ENCODE measurements around the gene PDCD10. TPM values are rescaled to one million over a fixed set of nuclear protein-coding genes. Genes with fewer than 3 reads are reported as not detected.

Gene PDCD10
- total RNA-seq, 4 donors from 2014 or later: 45.9 to 104 (median 78.0) TPM

- no peak overlapping the region for H3K27ac ChIP-seq
- no peak for DNase-seq
- H3K36me3 ChIP-seq: peaks cover 0 to 39% (median 0%) of the 10 kb centered on the region in 3 donors
- H3K9me3 ChIP-seq: no peaks in the 10 kb centered on the region
- TF ChIP-seq POLR2A (IDR thresholded peaks at IDR 0.05): no peak
- TF ChIP-seq, protein P1, sequence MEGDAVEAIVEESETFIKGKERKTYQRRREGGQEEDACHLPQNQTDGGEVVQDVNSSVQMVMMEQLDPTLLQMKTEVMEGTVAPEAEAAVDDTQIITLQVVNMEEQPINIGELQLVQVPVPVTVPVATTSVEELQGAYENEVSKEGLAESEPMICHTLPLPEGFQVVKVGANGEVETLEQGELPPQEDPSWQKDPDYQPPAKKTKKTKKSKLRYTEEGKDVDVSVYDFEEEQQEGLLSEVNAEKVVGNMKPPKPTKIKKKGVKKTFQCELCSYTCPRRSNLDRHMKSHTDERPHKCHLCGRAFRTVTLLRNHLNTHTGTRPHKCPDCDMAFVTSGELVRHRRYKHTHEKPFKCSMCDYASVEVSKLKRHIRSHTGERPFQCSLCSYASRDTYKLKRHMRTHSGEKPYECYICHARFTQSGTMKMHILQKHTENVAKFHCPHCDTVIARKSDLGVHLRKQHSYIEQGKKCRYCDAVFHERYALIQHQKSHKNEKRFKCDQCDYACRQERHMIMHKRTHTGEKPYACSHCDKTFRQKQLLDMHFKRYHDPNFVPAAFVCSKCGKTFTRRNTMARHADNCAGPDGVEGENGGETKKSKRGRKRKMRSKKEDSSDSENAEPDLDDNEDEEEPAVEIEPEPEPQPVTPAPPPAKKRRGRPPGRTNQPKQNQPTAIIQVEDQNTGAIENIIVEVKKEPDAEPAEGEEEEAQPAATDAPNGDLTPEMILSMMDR (IDR thresholded peaks at IDR 0.05): no peak
- 81 to 85% methylated on average over 4 of the region's 4 CpGs for WGBS, 2 donors
- no peak overlapping the region for H3K4me3 ChIP-seq
- no peaks in the 10 kb centered on the region for H3K27me3 ChIP-seq
- intact Hi-C loops (cut with DNase I): no loop called here
- H3K4me1 ChIP-seq: peaks cover 0 to 21% (median 0%) of the 10 kb centered on the region in 3 donors
Measured at GRCh38 chr3:167723025-167723512, 11.6 kb downstream of the PDCD10 start.

- TF ChIP-seq POLR2A (IDR thresholded peaks at IDR 0.05): no peak
- TF ChIP-seq, protein P1 (IDR thresholded peaks at IDR 0.05): no peak
- WGBS, 2 donors: 100% methylated on average over 1 of the region's 1 CpG
- intact Hi-C loops (cut with DNase I): no loop called here
- Histone ChIP-seq H3K27me3 (no peaks in the 10 kb centered on the region), H3K4me3 (no peak overlapping the region), H3K27ac (no peak overlapping the region), H3K9me3 (no peaks in the 10 kb centered on the region), H3K4me1 (peaks cover 0 to 7% (median 0%) of the 10 kb centered on the region in 3 donors), H3K36me3 (peaks cover 0 to 53% (median 0%) of the 10 kb centered on the region in 3 donors)
- no peak for DNase-seq
Measured at GRCh38 chr3:167718582-167718981, 16.1 kb downstream of the PDCD10 start.

DNA sequence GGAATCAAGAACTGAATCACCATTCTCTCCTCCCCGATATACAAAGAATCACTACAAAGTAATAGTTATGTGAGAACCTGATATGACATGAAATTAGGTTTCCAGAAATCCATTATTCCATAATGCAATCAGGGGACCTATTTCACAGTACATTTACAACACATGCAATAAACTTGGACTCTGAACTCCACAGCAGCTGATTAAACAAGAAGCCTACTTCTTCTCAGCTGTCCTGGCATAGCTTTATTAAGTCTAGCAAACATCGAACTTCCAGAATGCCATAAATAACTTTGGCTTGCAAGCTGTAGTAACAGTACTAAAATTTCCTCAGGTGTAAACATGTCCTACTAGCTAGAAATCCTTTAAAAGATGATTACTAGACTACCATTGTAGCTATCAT, 17.8 kb downstream of the PDCD10 start:
- WGBS, 2 donors: 83 to 92% methylated on average over 2 of the region's 2 CpGs
- Histone ChIP-seq H3K27ac (no peak overlapping the region), H3K36me3 (peaks cover 0 to 48% (median 0%) of the 10 kb centered on the region in 3 donors), H3K4me1 (peaks cover 0 to 7% (median 0%) of the 10 kb centered on the region in 3 donors), H3K4me3 (no peak overlapping the region), H3K9me3 (no peaks in the 10 kb centered on the region), H3K27me3 (no peaks in the 10 kb centered on the region)
- TF ChIP-seq POLR2A (IDR thresholded peaks at IDR 0.05): no peak
- TF ChIP-seq, protein P1 (IDR thresholded peaks at IDR 0.05): no peak
- DNase-seq: no peak
- intact Hi-C loops (cut with DNase I): no loop called here

DNA sequence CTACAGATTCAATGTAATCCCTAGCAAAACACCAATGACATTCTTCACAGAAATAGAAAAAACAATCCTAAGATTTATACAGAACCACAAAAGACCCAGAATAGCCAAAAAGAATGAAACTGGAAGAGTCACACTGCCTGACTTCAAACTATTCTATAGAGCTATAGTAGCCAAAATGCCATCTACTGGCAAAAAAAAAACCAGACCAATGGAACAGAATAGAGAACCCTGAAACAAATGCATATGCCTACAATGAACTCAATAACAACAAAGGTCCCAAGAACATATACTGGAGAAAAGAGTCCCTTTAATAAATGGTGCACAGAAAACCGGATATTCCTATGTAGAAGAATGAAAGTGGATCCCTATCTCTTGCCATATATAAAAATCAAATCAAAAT, 19.8 kb downstream of the PDCD10 start:
- no peak for DNase-seq
- TF ChIP-seq, protein P1 (IDR thresholded peaks at IDR 0.05): no peak
- TF ChIP-seq POLR2A (IDR thresholded peaks at IDR 0.05): no peak
- Histone ChIP-seq H3K36me3 (peaks cover 0 to 57% (median 0%) of the 10 kb centered on the region in 3 donors), H3K9me3 (no peaks in the 10 kb centered on the region), H3K27ac (no peak overlapping the region), H3K27me3 (no peaks in the 10 kb centered on the region), H3K4me1 (no peaks in the 10 kb centered on the region), H3K4me3 (no peak overlapping the region)
- intact Hi-C loops (cut with DNase I): no loop called here
- 85 to 86% methylated on average over 1 of the region's 1 CpG for WGBS, 2 donors

GRCh38 chr3:167712445-167712844, 22.2 kb downstream of the PDCD10 start:
- intact Hi-C loops (cut with DNase I): no loop called here
- peaks cover 0 to 52% (median 0%) of the 10 kb centered on the region in 3 donors for H3K36me3 ChIP-seq
- WGBS, 2 donors: 86 to 89% methylated on average over 3 of the region's 3 CpGs

More at GRCh38 chr3:167712445-167712844, 22.2 kb downstream of the PDCD10 start:
- no peak for DNase-seq
- no peak overlapping the region for H3K4me3 ChIP-seq
- TF ChIP-seq, protein P1 (IDR thresholded peaks at IDR 0.05): no peak
- no peak for TF ChIP-seq POLR2A (IDR thresholded peaks at IDR 0.05)
- no peaks in the 10 kb centered on the region for H3K27me3 ChIP-seq
- no peaks in the 10 kb centered on the region for H3K9me3 ChIP-seq
- no peaks in the 10 kb centered on the region for H3K4me1 ChIP-seq
- H3K27ac ChIP-seq: no peak overlapping the region

Data from esophagus squamous epithelium (tissue), 5 donors.